Measurements from ENCODE around the gene DDX31.

Gene DDX31

DNA sequence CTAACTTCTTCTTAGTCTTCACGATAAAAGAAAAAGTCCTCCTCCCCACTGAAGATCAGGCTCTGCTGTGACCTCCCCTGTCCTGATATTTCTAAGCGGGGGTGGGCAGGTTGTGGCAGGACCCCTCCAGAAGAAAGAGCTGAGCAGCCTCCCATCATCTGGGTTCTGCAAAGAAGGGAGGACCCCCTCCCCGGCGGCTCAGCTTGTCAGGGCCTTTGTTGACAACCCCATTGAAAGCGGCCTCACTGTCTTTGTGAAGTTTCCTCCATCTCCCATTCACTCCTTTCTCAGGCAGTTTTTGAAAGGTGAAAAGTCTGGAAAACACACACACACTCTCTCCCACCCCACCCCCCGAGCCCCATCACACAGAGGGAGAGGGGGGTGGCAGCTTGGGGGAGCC, 113.5 kb downstream of the DDX31 start:
- no peaks in the 10 kb centered on the region for H3K36me3 ChIP-seq (ENCODE audit: control insufficient read depth in 4 of 4, insufficient read depth in 4 of 4, low read length in 3 of 4)
- peaks cover 0 to 6% (median 0%) of the 10 kb centered on the region in 5 experiments for H3K9me3 ChIP-seq (ENCODE audit: control extremely low read depth in 1 of 5, control insufficient read depth in 4 of 5, insufficient read depth in 2 of 5, low read depth in 1 of 5, low read length in 4 of 5)
- ChIA-PET CTCF (interaction anchor here (0.5 kb wide), 1 partner anchor 124 kb away, joined by 3 read pairs; no protein-coding TSS in a partner anchor), POLR2A (no interaction called here)
- peaks cover 3 to 52% (median 17%) of the 10 kb centered on the region in 5 experiments for H3K27me3 ChIP-seq (replicated peaks in 2 of 5; ENCODE audit: control insufficient read depth in 4 of 5, insufficient read depth in 5 of 5, low read length in 4 of 5)
- H3K4me1 ChIP-seq (ENCODE audit: control extremely low read depth in 1 of 4, control insufficient read depth in 4 of 4, insufficient read depth in 4 of 4, low read length in 3 of 4) = no peaks in the 10 kb centered on the region
- WGBS (ENCODE audit: insufficient coverage) = 100% methylated on average over 1 of the region's 6 CpGs
- no peak overlapping the region for H3K27ac ChIP-seq (ENCODE audit: insufficient read depth in 1 of 2, low read depth in 1 of 2, low read length in 2 of 2, poor library complexity in 1 of 2, severe bottlenecking in 2 of 2)
- DNase-seq = no peak
- no peak overlapping the region for H3K4me3 ChIP-seq (ENCODE audit: control insufficient read depth in 1 of 7, extremely low read depth in 1 of 7, insufficient read depth in 4 of 7, low read depth in 2 of 7, low read length in 6 of 7)

DNA sequence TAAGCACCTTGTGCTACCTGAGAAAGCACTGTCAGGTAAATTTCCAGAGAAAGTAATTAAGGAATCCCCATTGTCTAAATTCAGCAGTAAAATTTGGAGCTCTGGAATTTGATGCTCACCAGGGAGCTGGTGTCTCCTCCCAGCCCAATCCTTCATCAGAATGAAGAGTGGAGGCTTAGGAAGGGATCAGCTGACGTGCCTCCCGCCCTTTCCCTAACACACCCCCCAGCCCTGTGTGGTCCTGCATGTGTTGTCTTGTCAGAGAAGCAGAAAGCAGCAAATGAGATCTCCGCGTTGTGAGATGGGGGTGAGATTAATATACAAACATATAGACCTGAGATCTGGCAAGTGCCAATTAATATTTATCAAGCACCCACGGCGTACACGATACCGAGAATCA, 114.3 kb downstream of the DDX31 start:
- Histone ChIP-seq H3K4me1 (ENCODE audit: control extremely low read depth in 1 of 4, control insufficient read depth in 4 of 4, insufficient read depth in 4 of 4, low read length in 3 of 4) (no peaks in the 10 kb centered on the region), H3K27me3 (replicated peaks in 2 of 5; ENCODE audit: control insufficient read depth in 4 of 5, insufficient read depth in 5 of 5, low read length in 4 of 5) (peaks cover 3 to 44% (median 13%) of the 10 kb centered on the region in 5 experiments), H3K4me3 (ENCODE audit: control insufficient read depth in 1 of 7, extremely low read depth in 1 of 7, insufficient read depth in 4 of 7, low read depth in 2 of 7, low read length in 6 of 7) (no peak overlapping the region), H3K36me3 (ENCODE audit: control insufficient read depth in 4 of 4, insufficient read depth in 4 of 4, low read length in 3 of 4) (no peaks in the 10 kb centered on the region), H3K27ac (ENCODE audit: insufficient read depth in 1 of 2, low read depth in 1 of 2, low read length in 2 of 2, poor library complexity in 1 of 2, severe bottlenecking in 2 of 2) (no peak overlapping the region), H3K9me3 (ENCODE audit: control extremely low read depth in 1 of 5, control insufficient read depth in 4 of 5, insufficient read depth in 2 of 5, low read depth in 1 of 5, low read length in 4 of 5) (peaks cover 0 to 6% (median 0%) of the 10 kb centered on the region in 5 experiments)
- WGBS (ENCODE audit: insufficient coverage) = 100% methylated on average over 4 of the region's 8 CpGs
- no peak for DNase-seq
- CTCF ChIA-PET = interaction anchor here (1.2 kb wide), 1 partner anchor 9 kb away, joined by 3 read pairs; no protein-coding TSS in a partner anchor
- POLR2A ChIA-PET = no interaction called here

DNA sequence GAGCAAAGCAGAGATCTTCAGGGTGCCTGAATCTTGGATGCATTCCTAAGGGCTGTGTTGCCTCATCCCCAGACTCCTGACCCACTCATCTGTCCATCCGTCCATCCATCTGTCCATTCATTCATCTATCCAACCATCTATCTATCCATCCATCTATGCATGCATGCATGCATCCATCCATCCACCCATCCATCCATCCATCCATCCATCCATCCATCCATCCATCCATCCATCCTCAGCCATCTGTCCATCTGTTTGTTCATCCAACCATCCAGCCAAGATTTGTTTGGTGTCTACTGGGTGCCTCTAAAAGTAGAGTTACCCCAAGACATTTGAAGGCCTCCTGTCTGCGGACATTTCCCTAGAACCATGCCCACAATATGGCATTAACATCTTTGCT, 115.0 kb downstream of the DDX31 start:
- Histone ChIP-seq H3K9me3 (ENCODE audit: control extremely low read depth in 1 of 5, control insufficient read depth in 4 of 5, insufficient read depth in 2 of 5, low read depth in 1 of 5, low read length in 4 of 5) (peaks cover 0 to 6% (median 0%) of the 10 kb centered on the region in 5 experiments), H3K27ac (ENCODE audit: insufficient read depth in 1 of 2, low read depth in 1 of 2, low read length in 2 of 2, poor library complexity in 1 of 2, severe bottlenecking in 2 of 2) (no peak overlapping the region), H3K4me3 (ENCODE audit: control insufficient read depth in 1 of 7, extremely low read depth in 1 of 7, insufficient read depth in 4 of 7, low read depth in 2 of 7, low read length in 6 of 7) (no peak overlapping the region), H3K36me3 (ENCODE audit: control insufficient read depth in 4 of 4, insufficient read depth in 4 of 4, low read length in 3 of 4) (no peaks in the 10 kb centered on the region), H3K4me1 (ENCODE audit: control extremely low read depth in 1 of 4, control insufficient read depth in 4 of 4, insufficient read depth in 4 of 4, low read length in 3 of 4) (no peaks in the 10 kb centered on the region), H3K27me3 (replicated peaks in 2 of 5; ENCODE audit: control insufficient read depth in 4 of 5, insufficient read depth in 5 of 5, low read length in 4 of 5) (peaks cover 3 to 37% (median 8%) of the 10 kb centered on the region in 5 experiments)
- WGBS (ENCODE audit: insufficient coverage) = 94% methylated on average over 2 of the region's 2 CpGs
- ChIA-PET CTCF (interaction anchor here (1.2 kb wide), 1 partner anchor 10 kb away, joined by 3 read pairs; no protein-coding TSS in a partner anchor), POLR2A (no interaction called here)
- DNase-seq = no peak

DNA sequence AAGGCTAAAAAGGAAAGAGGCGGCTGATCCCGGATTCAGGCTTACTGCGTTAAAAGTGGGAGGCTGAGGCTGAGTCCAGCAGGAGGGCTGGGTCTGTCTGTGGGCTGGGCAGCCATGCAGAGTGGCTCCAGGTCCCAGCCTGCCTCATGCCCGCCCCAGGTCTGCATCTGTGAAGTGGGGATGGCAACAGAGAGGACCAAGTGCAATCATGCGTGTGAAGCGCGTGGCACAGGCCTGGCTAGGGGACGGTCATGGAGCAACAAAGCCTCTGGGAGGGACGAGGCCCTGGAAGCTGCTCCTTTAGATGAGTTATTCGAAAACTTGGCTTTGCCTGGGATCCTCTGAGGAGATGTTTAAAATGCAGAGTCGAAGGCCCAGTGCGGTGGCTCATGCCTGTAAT, 117.7 kb downstream of the DDX31 start:
- Histone ChIP-seq H3K36me3 (ENCODE audit: control insufficient read depth in 4 of 4, insufficient read depth in 4 of 4, low read length in 3 of 4) (no peaks in the 10 kb centered on the region), H3K4me3 (ENCODE audit: control insufficient read depth in 1 of 7, extremely low read depth in 1 of 7, insufficient read depth in 4 of 7, low read depth in 2 of 7, low read length in 6 of 7) (no peak overlapping the region), H3K27me3 (replicated peaks in 2 of 5; ENCODE audit: control insufficient read depth in 4 of 5, insufficient read depth in 5 of 5, low read length in 4 of 5) (peaks cover 0 to 23% (median 10%) of the 10 kb centered on the region in 5 experiments), H3K4me1 (ENCODE audit: control extremely low read depth in 1 of 4, control insufficient read depth in 4 of 4, insufficient read depth in 4 of 4, low read length in 3 of 4) (no peaks in the 10 kb centered on the region), H3K27ac (ENCODE audit: insufficient read depth in 1 of 2, low read depth in 1 of 2, low read length in 2 of 2, poor library complexity in 1 of 2, severe bottlenecking in 2 of 2) (no peak overlapping the region), H3K9me3 (ENCODE audit: control extremely low read depth in 1 of 5, control insufficient read depth in 4 of 5, insufficient read depth in 2 of 5, low read depth in 1 of 5, low read length in 4 of 5) (no peaks in the 10 kb centered on the region)
- ChIA-PET POLR2A (no interaction called here), CTCF (no interaction called here)
- whole genome bisulfite sequencing (ENCODE audit: insufficient coverage) = 94% methylated on average over 12 of the region's 12 CpGs
- no peak for DNase-seq

DNA sequence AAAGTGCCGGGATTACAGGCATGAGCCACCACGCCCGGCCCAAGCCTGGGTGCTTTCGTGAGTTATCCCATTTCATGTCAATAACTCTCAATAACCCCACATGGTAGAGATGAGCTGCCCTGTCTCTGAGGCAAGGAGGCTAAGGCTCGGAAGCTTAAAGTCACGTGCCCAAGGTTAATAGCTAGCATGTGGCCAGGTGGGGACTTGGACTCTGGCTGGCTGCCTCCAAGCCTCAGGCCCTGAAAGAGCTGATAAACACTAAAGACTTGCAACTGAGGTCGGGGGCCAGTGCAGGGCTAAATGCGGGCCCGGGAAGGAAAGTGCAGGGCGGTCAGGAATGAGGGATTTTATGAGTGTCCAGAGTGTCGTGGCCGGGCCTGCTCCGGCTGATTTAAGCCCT, 118.2 kb downstream of the DDX31 start:
- H3K27me3 ChIP-seq (replicated peaks in 2 of 5; ENCODE audit: control insufficient read depth in 4 of 5, insufficient read depth in 5 of 5, low read length in 4 of 5) = peaks cover 0 to 19% (median 7%) of the 10 kb centered on the region in 5 experiments
- CTCF ChIA-PET = no interaction called here
- DNase-seq = no peak
- H3K9me3 ChIP-seq (ENCODE audit: control extremely low read depth in 1 of 5, control insufficient read depth in 4 of 5, insufficient read depth in 2 of 5, low read depth in 1 of 5, low read length in 4 of 5) = no peaks in the 10 kb centered on the region
- H3K27ac ChIP-seq (ENCODE audit: insufficient read depth in 1 of 2, low read depth in 1 of 2, low read length in 2 of 2, poor library complexity in 1 of 2, severe bottlenecking in 2 of 2) = no peak overlapping the region
- peaks cover 0 to 3% (median under 1%) of the 10 kb centered on the region in 4 experiments for H3K4me1 ChIP-seq (ENCODE audit: control extremely low read depth in 1 of 4, control insufficient read depth in 4 of 4, insufficient read depth in 4 of 4, low read length in 3 of 4)
- H3K4me3 ChIP-seq (ENCODE audit: control insufficient read depth in 1 of 7, extremely low read depth in 1 of 7, insufficient read depth in 4 of 7, low read depth in 2 of 7, low read length in 6 of 7) = no peak overlapping the region
- POLR2A ChIA-PET = no interaction called here
- 89% methylated on average over 11 of the region's 13 CpGs for WGBS (ENCODE audit: insufficient coverage)
- no peaks in the 10 kb centered on the region for H3K36me3 ChIP-seq (ENCODE audit: control insufficient read depth in 4 of 4, insufficient read depth in 4 of 4, low read length in 3 of 4)

DNA sequence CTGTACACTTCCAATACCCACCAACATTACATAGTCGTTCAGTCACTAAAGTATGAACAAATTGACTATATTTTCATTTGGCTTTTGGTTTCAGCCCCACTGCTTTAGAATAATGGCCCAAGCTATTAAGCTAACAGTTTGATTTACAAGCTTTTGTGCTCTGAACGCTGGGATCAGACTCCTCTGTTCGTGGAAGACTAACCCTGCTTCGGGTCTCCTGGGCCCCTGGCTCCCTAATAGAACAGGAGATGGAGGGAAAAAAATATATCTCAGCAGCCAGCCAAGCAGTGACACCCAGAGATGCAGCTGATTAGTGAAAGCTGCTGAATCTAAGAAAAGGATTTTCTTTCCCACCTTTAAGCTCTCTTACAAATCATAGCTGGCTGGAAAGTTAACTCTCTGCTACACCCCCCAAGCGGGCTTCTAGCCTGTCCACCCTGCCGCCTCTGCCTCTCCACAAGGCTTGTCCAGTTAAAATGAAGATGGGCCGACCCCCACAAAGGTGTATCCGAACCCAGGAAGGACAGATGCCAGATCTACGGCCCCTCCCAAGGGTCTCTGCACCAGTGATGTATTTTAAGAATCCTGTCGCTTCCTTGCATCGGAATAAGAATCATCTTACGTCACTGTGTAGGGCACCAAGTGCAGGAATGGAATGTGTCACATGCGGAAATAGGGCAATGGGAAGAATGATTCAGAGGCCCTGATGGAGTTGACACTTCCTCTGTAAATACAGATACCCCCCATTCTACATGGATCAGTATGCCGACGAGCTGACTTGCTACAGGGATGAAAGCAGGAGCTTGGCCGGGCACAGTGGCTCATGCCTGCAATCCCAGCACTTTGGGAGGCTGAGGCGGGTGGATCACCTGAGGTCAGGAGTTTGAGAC, 120.8 kb downstream of the DDX31 start:
- DNase-seq = no peak
- Histone ChIP-seq H3K9me3 (ENCODE audit: control extremely low read depth in 1 of 5, control insufficient read depth in 4 of 5, insufficient read depth in 2 of 5, low read depth in 1 of 5, low read length in 4 of 5) (no peaks in the 10 kb centered on the region), H3K27ac (ENCODE audit: insufficient read depth in 1 of 2, low read depth in 1 of 2, low read length in 2 of 2, poor library complexity in 1 of 2, severe bottlenecking in 2 of 2) (no peak overlapping the region), H3K36me3 (ENCODE audit: control insufficient read depth in 4 of 4, insufficient read depth in 4 of 4, low read length in 3 of 4) (no peaks in the 10 kb centered on the region), H3K4me3 (ENCODE audit: control insufficient read depth in 1 of 7, extremely low read depth in 1 of 7, insufficient read depth in 4 of 7, low read depth in 2 of 7, low read length in 6 of 7) (no peak overlapping the region), H3K27me3 (replicated peaks in 2 of 5; ENCODE audit: control insufficient read depth in 4 of 5, insufficient read depth in 5 of 5, low read length in 4 of 5) (peaks cover 0 to 11% (median 3%) of the 10 kb centered on the region in 5 experiments), H3K4me1 (ENCODE audit: control extremely low read depth in 1 of 4, control insufficient read depth in 4 of 4, insufficient read depth in 4 of 4, low read length in 3 of 4) (peaks cover 0 to 10% (median 7%) of the 10 kb centered on the region in 4 experiments)
- 74% methylated on average over 12 of the region's 17 CpGs for WGBS (ENCODE audit: insufficient coverage)
- ChIA-PET POLR2A (no interaction called here), CTCF (interaction anchor here (0.9 to 1.2 kb wide), 3 partner anchors 13 to 41 kb away, joined by 3 to 5 read pairs (median 3); no protein-coding TSS in a partner anchor)
